HUDEP-2 (cell line): Measurements from ENCODE around the gene LBHD2.

ENCODE experiments used
- DNase-seq, 76 experiments: peaks; one replicate each; lab custom pipeline; 2025; ENCODE audit not compliant: unreplicated experiment in 76 of 76; lab: John Stamatoyannopoulos, UW

Gene LBHD2

DNA sequence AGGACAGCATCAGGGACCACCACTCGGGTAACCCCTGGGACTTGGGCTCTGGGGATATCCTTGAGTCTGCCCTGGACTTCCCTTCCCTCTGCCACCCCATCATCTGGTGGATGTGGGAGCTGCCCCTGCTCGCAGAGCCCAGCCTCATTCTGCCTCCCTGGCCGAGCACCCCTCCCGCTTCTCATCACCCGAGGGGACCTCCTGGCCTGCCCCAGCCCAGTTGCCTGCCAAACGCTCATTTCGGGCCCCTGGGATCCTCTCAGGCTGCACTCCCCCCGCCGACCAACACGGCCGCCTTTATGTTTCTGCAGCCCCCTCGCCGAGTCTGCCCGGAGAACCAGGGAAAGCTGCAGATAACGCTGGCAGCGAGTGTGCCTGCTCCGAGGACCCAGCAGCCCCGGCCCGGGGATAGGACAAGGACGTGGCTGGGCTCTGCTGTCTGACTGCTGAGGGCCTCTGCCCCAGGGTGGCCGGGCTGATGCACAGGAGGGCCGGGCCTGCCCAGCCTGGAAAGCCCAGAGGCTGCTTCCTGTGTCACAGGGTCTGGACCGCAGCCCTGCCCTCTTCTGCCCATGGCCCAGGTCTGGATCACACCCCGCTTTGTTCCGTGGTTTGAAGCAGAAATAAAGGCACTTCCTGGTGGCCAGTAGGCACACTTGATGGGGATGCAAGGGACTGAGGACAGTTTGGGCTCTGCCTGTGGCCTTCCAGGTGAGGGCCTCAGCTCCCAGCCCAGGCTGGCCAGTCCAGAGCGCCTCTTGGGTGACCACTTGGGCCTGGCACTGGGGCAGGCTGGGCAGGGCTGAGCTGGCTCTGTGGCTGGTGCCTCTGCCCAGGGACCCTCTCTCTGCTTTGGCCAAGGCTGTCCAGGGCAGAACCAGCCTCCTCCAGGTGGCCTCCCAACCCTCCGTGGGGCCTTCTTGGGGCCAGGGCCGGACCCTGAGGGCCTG, 5.7 kb downstream of the LBHD2 start:
- DNase-seq = no peak

DNA sequence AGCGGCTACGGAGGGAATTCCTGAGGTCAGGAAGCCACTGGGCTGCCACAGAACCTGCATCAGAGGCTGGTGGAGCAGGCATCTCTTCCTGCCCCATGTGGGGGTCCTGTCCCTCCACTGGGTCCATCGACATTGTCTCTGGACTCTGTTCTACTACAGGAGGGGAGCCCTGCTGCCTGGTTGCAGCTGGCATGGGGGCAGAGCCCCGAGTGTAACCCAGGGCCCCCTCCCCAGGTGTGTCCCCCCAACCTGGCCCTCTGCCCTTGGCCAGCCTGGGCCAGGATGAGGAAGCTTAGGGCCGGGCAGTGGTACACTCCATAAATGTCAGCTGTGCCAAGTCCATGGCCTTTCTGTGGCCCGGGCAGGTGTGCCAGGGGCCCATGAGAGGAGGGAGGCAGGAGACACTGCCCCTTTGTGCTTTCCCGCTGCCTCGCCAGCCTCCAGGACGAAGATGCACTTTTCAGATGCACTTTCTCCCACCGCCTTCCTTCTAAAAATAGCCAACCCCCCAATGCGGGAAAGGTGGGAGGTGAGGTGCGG, 6.5 kb downstream of the LBHD2 start:
- DNase-seq = no peak

DNA sequence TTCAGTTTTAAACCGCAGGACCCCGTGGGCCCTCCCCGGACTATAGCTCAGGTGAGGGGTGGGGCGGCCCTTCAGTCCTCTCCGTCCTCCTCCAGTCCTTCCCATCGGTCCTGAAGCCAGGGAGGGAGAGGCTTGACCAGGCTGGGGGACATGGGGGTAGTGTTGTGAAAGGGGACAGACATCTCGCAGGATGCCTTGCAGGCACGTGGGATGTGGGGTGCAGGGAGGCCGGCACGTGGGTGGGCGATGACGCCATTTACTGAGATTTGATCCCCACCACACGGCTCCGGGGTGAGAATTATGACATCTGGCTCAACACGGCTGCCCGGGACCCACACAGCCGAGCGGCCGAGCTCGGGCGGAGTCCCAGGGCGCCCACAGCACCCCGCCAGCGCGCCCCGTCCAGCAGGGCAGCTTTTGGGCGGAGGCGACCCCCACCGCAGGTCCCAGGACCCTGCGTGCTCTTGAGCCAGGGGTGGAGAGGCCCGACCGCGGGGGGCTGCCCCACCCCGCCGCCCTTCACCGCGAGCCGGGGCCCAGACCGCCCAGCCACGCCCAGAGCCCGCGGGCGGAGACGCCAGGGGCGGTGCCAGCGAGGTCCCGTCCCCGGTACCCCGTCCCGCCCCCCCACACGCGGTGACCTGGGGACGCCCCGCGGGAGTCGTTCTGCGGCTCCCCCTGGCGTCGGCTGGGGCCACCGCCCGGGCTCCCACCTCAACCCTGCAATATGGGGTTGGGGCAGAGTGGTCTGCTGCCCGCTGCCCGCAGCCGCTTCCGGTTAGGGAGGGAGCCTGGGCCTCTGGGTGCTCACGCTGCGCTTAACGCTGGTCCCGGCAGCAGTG, 7.3 kb downstream of the LBHD2 start:
- DNase-seq = peak in 51 of 76 experiments; percentile 6 to 71 (median 46)

DNA sequence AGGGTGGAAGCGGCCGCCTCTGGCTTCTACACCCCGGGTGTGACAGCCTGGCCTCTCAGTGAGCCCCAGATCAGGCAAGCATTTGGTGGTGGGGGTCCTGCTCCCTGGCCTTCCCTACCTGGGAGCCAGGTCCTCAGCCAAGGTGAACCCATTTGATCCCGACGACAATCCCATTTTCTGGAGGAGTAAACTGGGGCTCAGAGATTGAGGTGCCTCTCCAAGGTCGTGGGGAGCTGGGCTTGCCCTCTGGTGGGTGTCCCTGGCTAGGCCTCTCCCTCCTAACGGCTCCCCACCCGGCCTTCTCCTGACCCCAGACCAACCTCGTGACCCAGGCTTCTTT, 7.8 kb downstream of the LBHD2 start:
- no peak for DNase-seq

DNA sequence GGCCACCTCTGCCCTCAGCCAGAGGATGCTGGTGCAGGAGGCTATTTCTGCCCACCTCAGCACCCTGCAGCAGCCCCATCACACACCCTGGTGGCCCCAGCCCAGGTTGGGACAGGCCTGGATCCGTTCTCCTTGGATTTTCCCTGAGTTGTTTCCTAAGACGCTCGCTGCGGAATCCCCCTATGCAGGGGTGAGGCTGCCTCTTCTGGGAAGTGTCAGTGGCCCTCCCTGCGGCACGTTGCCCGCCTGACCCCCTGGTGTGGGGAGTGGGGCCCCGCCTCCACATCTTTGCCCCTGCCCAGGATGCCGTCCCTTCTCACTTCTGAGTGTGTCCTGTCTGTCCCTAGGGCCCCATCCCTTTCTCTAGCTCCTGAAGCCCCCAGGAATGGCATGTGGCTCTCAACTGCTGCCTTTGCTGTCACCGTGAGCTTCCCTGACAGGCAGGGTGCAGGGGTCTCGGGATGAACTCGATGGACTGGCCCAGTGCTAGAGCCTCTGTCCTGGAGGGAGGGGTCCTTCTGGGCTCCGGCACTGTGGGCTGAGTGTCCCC, 9.9 kb downstream of the LBHD2 start:
- no peak for DNase-seq

DNA sequence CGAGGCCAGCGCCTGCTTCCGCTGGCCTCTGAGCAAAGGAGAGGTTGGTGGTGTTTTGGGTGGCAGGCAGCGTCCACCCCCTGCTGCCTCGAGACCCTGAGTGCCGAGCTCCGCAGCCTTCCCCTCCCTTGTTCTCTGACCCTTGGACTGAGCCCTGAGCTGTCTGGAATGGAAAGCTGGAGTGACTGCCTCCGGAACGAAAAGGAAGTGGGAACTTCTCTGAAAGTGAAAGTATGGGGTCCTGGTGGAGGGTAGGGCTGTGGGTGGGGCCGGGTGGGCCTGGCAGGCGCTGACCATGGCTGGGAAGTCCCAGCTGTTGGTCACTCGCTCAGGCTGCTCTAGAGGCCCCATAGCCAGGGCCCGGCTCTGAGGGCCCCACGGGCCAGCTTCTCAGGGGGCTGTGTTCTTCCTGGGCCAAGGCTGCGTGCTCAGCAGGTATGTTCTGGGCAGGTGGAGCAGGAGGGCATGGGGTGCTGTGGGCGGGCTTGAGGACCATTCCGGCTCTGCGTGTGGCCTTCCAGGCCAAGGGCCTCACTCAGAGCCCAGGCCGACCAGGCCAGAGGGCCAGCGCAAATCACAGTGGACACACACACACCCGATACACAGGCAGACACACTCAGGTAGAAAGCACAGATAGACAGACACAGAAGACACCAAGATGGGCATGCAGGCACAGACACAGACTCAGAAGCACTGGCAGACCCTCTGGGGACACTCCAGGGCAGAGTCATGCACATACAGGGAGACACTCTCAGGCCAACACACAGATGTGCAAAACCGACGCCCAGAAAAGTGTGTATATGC, 10.6 kb downstream of the LBHD2 start, which contains the start of gene EXOC3L4:
EXOC3L4 (plus strand) TSS at position 320 of the 804 bp plus-strand sequence. CDS start 5,495 bp downstream, outside the sequence.
- DNase-seq = no peak

DNA sequence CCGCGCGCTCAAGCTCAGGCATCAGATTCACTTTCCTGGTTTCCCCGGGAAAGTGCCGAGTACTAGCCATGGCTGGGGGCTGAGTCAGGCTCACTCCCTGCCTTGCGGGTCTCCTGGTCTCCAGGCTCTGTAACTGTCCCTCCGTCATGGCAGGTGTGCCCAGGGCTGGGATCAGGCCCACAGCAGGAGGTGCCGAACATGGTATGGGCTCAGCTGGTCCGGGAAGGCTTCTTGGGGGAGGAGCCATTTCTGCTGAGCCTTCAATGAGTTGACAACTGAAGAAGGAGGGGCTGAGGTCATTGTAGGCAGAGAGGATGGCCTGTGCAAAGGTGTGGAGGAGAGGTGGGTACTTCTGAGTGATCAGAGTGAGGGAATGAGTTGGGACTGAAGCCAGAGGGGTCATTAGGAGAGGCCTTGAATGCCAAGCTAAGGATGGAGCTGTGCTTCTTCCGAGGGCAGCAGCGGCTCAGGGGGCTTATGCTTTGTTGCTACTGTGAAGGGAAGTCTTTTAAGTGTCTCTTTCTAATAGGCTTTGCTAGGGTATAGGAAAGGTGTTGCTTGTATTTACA, 11.3 kb downstream of the LBHD2 start:
- DNase-seq = no peak

DNA sequence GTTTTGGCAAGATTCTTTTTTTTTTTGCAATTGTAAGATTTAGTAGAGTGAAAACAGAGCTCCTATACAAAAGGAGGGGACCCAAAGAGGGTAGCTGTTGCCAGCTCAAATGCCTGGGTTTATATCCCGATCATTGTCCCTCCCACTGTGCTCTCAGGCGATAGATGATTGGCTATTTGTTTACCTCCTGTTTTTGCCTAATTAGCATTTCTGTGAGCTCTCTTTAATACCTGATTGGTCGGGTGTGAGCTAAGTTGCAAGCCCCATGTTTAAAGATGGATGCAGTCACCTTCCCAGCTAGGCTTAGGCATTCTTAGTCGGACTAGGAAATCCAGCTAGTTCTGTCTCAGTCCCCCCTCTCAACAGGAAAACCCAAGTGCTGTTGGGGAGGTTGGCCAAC, 12.4 kb downstream of the LBHD2 start:
- DNase-seq = no peak

DNA sequence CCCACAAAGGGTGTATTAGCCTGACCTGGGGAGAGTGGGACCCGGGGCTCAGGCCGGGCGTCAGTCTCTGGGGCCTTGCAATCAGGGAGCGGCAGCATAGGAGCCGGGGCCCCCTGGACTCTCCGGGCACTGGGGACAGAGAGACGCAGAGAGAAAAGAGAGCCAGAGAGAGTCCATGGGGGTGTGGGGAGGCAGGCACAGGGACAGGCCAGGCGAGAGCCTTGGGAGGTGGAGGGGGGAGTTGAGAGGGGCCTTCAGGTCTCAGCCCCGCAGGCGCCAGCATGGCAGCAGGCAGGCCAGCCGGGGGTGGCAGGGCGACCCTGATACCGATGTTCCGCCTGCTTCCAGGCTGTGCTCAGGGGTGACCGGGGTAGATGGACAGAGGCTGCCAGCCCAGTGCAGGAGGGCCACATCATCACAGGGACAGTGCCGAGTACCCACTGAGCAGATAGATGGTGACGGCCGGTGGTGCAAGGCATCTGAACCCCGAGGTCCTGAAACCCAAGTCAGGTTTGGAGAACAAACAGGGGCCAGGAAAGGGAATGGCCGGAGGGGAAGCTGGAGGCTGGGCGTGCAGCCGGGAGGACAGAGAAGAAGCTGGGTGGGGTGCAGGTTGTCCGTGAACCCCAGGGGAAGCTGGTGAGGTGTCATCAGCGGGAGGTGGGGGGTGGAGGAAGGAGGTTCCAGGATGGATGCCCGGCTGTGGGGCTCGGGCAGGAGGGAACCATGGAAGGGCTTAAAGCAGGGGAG, 13.4 kb downstream of the LBHD2 start:
- no peak for DNase-seq

DNA sequence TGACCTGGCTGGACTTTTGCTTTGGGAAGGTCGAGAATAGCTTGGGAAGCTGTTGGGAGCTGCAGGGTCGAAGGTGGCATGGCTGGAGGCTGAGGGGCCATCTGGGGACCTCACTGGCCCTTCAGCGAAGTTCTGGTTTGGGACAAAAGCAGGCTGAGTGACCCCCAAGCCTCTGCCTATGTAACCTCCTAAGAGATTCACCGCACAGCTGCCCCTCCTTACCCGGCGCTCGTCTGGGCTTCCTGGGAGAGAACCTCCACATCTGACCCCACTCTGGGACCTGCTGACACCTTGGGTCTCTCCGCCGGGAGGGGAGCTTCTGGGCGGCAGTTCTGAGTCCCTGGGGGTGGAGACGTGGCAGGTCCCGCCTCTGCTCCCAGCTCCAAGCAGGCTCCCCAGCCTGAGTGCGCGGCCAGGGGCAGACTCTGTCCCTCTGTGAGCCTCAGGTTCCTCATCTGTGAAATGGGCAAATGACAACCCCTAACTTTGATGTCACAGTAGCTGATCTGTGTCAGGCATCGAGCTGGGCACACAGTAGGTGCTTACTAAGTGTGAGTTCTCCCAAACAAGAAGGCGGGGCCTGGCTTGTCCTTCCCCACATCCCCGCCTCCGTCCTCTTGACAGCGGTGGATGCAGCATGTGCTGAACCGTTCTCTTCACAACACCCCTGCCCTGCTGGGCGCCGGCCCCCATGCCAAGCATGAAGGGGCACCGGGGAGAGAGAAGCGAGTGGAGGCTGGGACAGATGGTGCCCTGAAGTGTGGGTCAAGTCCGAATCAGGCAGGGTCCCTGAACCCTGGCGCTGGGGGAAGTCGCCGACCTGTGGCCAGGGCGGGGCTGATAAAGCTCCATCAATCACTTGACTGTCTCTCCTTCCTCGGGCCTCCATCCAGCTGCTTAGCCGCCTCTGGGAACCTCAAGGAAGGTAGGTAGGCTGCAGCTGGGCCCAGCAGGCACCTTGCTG, 14.3 kb downstream of the LBHD2 start:
- DNase-seq = no peak

DNA sequence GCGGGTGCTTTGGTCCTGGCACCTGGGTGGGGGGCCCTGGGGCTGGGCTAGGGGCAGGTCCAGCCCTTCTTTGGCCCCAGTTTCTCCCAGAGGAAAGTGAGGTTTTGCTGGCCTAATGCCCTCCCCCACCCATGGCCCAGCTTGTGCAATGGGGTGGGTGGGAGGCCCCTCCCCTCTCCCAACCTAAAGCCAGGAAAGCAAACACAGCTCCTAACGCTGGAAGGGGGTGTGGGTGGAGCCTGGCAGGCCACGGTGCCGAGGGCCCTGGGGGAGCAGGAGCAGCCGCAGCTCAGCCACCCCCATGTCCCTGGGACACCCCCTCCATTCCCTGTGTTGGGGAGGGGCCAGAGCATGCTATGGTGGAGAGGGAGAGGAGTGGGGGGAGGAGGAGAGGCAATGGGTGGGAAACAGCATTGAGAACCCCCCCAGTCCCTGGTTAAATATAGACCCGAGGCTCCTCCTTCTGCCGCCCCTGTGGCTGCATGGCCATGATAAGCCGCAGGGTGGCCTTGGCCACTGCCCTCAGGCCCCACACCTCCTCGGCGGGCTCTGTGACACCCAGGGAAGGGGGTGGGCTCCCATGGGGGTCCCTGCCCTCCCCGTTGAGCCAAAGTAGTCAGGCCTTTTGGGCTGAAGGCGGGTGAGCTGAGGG, 15.2 kb downstream of the LBHD2 start:
- DNase-seq = peak in 6 of 76 experiments; percentile 15 to 43 (median 24)

DNA sequence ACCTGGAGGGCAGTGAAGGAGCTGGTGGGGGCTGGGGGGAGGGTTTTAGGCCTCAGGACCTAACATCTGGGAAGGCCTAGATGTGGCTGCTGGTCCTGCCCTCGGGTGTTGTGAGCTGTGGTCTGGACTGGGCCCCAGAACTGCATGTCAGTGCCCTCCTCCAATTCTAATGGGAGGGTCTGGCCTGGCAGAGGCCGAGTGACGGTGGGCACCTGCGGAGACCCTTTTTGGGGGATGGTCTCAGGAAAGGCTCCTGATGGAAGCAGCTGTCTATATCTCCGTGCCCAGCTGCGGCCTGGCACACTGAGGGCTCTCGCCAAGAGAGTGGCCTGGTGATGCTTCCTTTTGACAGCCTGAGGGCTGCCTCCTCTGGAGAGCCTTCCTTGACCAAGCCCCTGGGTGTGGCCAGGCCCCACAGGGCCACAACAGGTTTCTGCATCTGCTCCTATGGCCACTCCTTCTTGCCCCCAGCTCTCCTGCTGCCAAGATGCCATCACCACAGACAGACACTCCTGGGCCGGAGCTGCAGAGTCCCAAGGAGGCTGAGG, 15.8 kb downstream of the LBHD2 start:
- no peak for DNase-seq

DNA sequence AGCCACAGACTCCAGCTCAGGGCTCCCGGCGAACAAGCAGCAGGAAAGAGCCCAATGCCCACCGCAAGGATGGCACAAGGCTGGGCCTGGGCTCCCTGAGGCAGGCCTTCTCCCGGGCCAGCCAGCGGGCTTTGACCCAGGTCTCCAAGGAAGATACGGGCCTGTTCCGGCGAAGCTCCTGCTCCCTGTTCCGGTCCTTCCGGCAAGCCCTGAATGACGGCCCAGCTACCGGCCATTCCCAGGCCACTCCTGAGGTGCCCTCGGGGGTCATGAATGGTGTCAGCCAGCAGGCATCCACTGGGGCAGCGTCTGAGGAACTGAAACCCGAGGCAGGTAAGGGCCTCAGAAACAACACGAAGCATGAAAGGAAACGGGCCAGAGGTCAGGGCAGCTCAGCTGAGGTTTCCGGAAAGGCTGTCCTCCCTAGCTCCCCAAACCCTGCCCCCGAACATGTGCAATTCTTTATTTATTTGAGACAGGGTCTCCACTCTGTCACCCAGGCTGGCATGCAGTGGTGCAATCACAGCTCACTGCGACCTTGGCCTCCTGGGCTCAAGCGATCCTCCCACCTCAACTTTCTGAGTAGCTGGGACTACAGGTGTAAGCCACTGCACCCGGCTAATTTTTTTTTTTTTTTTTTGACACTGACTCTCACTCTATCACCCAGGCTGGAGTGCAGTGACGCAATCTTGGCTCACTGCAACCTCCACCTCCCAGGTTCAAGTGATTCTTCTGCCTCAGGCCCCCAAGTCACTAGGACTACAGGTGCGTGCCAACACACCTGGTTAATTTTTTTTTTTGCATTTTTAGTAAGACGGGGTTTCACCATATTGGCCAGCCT, 16.5 kb downstream of the LBHD2 start:
- DNase-seq = no peak

DNA sequence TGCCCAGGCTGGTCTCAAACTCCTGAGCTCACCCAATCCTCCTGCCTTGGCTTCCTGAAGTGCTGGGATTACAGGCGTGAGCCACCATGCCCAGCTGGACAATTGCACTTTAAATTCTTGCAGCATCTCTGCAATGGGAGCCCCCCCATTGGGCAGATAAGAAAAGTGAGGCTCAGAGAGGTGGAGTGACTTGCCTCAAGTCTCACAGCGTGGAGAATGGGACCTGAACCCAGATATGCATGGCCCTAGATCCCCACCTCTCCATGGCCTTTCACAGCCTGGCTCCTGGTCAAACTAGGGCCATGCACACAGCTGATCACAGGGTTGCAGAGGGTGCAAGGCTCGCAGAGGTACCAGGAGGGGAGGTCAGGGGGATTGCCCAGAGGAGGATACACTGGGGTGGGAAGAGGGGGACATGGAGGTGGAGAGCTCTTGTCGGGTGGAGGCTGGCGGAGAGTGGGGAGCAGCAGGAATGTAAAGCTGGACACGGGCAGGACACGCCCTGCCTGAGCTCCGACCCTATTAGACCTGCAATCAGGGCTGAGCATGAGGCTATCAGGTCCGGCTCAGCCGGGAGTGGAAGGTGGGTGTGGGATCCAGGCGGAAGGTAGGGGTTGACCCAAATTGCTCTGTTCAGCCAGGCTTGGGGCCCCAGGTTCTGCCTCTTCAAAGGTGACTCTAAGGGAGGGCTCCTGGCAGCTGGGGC, 17.4 kb downstream of the LBHD2 start:
- DNase-seq = no peak

DNA sequence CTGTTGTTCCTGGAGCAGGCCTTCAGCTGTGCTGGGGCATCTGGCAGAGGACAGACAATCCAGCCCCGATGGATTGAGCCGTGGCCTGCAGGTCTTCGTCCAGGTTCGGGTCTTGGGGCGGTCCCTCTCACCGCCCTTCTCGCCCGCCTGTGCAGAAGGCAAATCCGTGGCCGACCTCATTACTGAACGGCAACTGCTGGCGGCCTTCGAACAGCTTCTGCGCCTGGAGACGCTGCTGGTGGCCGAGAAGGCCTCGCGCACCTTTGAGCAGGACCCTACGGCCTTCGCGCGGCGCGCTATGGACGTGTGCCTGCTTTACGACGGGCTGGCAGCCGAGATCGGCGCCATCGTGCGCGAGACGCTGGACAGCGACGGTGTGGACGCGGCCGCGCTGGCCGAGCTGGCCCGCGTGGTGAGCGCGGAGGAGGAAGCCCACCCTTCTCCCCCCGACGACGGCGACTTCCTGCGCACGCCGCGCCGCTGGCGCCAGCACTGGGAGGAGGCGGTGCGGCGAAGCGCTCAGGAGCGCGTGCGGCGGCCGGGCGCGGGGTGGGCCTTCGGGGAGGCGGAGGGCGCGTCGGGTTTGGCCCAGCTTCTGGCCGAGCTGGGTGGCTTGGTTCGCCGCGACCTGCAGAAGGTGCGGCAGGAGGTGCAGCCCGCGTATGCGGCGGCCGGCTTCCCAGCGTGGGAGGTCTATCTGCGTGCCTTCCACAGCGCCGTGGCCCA, 18.1 kb downstream of the LBHD2 start:
- DNase-seq = no peak
